Tibial nerve (tissue), 4 donors: ENCODE results near the gene TRAPPC13. TPM values are rescaled to one million over a fixed set of nuclear protein-coding genes. Genes with fewer than 3 reads are reported as not detected.

Source experiments
- DNase-seq, 2 donors: peaks; one replicate each; pipeline ENCODE4 v3.0.0-alpha.2; 2019; ENCODE audit warnings: low spot score in 2 of 2
- H3K27ac ChIP-seq, 4 donors: fragments of 200-600 bp; sonication (generic) in 3 of 4; one replicate each; pipeline ENCODE4 v1.5.1; 2017 to 2019; ENCODE audit warnings: mild to moderate bottlenecking in 1 of 4
- H3K27me3 ChIP-seq, 2 donors: fragments of 200-600 bp; sonication (generic) in 1 of 2; one replicate each; pipeline versions ENCODE4 v1.5.1 to v1.6.0; 2017 to 2019
- H3K36me3 ChIP-seq, 3 donors: fragments of 200-600 bp; sonication (generic); one replicate each; pipeline ENCODE4 v1.5.1; 2018 to 2019
- H3K4me1 ChIP-seq, 4 donors: fragments of 200-600 bp; sonication (generic) in 3 of 4; one replicate each; pipeline ENCODE4 v1.5.1; 2017 to 2019
- H3K4me3 ChIP-seq, 4 donors: fragments of 200-600 bp; sonication (generic) in 3 of 4; one replicate each; pipeline ENCODE4 v1.5.1; 2017 to 2019; ENCODE audit warnings: mild to moderate bottlenecking in 1 of 4, moderate library complexity in 1 of 4
- H3K9me3 ChIP-seq, 4 donors: fragments of 200-600 bp; sonication (generic) in 3 of 4; one replicate each; pipeline ENCODE4 v1.5.1; 2017 to 2019
- CTCF ChIP-seq, 5 experiments: fragments of 200-600 bp in 3 of 5; fragments of 450-650 bp in 2 of 5; sonication (generic) in 3 of 5; IDR thresholded peaks; one replicate each; pipeline ENCODE4 v1.5.1; 2016 to 2019; ENCODE audit warnings: antibody characterized with exemption in 5 of 5, mild to moderate bottlenecking in 3 of 5, moderate library complexity in 2 of 5
- EP300 ChIP-seq, 2 donors: sonication (generic); formaldehyde crosslinking; IDR thresholded peaks; one replicate each; pipeline ENCODE4 v1.6.1; 2017; ENCODE audit warnings: antibody characterized with exemption in 2 of 2, mild to moderate bottlenecking in 1 of 2
- POLR2A ChIP-seq, 2 donors: fragments of 450-650 bp; IDR thresholded peaks; one replicate each; pipeline ENCODE4 v1.6.1; 2017; ENCODE audit warnings: antibody characterized with exemption in 2 of 2, mild to moderate bottlenecking in 2 of 2, moderate library complexity in 2 of 2
- WGBS, 2 donors: methylation state at CpG; one replicate each; pipeline ENCODE4 v1.1.5; 2018; 5-methylcytosine and 5-hydroxymethylcytosine counted together
- total RNA-seq, 4 donors: library from RNA; depleted of rRNA; stranded (reverse); fragments of >200 nt; gene quantifications; one replicate each; pipeline ENCODE4 v1.1.0, GENCODE V29; 2016

TRAPPC13 gene
- total RNA-seq, 4 donors from 2014 or later: 10.8 to 56.4 (median 24.4) TPM

GRCh38 chr5:65630981-65631380, 6.2 kb downstream of the TRAPPC13 start:
- no peak for DNase-seq
- no peak overlapping the region for H3K27ac ChIP-seq
- H3K4me3 ChIP-seq: no peak overlapping the region
- peaks cover 0 to 9% (median 1%) of the 10 kb centered on the region in 4 donors for H3K4me1 ChIP-seq
- TF ChIP-seq EP300 (IDR thresholded peaks at IDR 0.05) (no peak), POLR2A (IDR thresholded peaks at IDR 0.05) (no peak), CTCF (IDR thresholded peaks at IDR 0.05) (no peak)
- H3K36me3 ChIP-seq: peaks cover 0 to 24% (median 0%) of the 10 kb centered on the region in 3 donors
- H3K9me3 ChIP-seq: no peaks in the 10 kb centered on the region
- H3K27me3 ChIP-seq: no peaks in the 10 kb centered on the region

- DNase-seq: no peak
- H3K4me3 ChIP-seq: no peak overlapping the region
- no peak overlapping the region for H3K27ac ChIP-seq
- H3K9me3 ChIP-seq: no peaks in the 10 kb centered on the region
- WGBS, 2 donors: 83 to 96% methylated on average over 4 of the region's 4 CpGs
- peaks cover 0 to 72% (median 7%) of the 10 kb centered on the region in 3 donors for H3K36me3 ChIP-seq
- no peaks in the 10 kb centered on the region for H3K27me3 ChIP-seq
- H3K4me1 ChIP-seq: no peaks in the 10 kb centered on the region
- TF ChIP-seq CTCF (IDR thresholded peaks at IDR 0.05) (no peak), EP300 (IDR thresholded peaks at IDR 0.05) (no peak), POLR2A (IDR thresholded peaks at IDR 0.05) (no peak)
Observed at GRCh38 chr5:65640240-65640639, 15.4 kb downstream of the TRAPPC13 start.

GRCh38 chr5:65646938-65647337, 22.1 kb downstream of the TRAPPC13 start:
- no peak for DNase-seq
- Histone ChIP-seq H3K27ac (no peak overlapping the region), H3K4me3 (no peak overlapping the region), H3K9me3 (no peaks in the 10 kb centered on the region), H3K4me1 (no peaks in the 10 kb centered on the region), H3K36me3 (peaks cover 0 to 60% (median 0%) of the 10 kb centered on the region in 3 donors), H3K27me3 (no peaks in the 10 kb centered on the region)
- WGBS, 2 donors: 79 to 87% methylated on average over 2 of the region's 2 CpGs
- TF ChIP-seq POLR2A (IDR thresholded peaks at IDR 0.05): no peak
- no peak for TF ChIP-seq EP300 (IDR thresholded peaks at IDR 0.05)
- TF ChIP-seq CTCF (IDR thresholded peaks at IDR 0.05): no peak

GRCh38 chr5:65647941-65648340, 23.1 kb downstream of the TRAPPC13 start:
- DNase-seq: no peak
- Histone ChIP-seq H3K9me3 (no peaks in the 10 kb centered on the region), H3K27me3 (no peaks in the 10 kb centered on the region), H3K4me3 (no peak overlapping the region), H3K4me1 (no peaks in the 10 kb centered on the region), H3K27ac (no peak overlapping the region), H3K36me3 (peaks cover 0 to 58% (median 0%) of the 10 kb centered on the region in 3 donors)
- no peak for TF ChIP-seq CTCF (IDR thresholded peaks at IDR 0.05)
- TF ChIP-seq EP300 (IDR thresholded peaks at IDR 0.05): no peak
- TF ChIP-seq POLR2A (IDR thresholded peaks at IDR 0.05): no peak

GRCh38 chr5:65651144-65651543, 26.3 kb downstream of the TRAPPC13 start:
- no peak for TF ChIP-seq CTCF (IDR thresholded peaks at IDR 0.05)
- TF ChIP-seq POLR2A (IDR thresholded peaks at IDR 0.05): no peak
- no peak for TF ChIP-seq EP300 (IDR thresholded peaks at IDR 0.05)
- H3K36me3 ChIP-seq: peaks cover 0 to 39% (median 4%) of the 10 kb centered on the region in 3 donors
- no peaks in the 10 kb centered on the region for H3K9me3 ChIP-seq
- no peak overlapping the region for H3K4me3 ChIP-seq
- DNase-seq: no peak
- no peak overlapping the region for H3K27ac ChIP-seq
- WGBS, 2 donors: 81 to 84% methylated on average over 5 of the region's 5 CpGs
- no peaks in the 10 kb centered on the region for H3K4me1 ChIP-seq
- no peaks in the 10 kb centered on the region for H3K27me3 ChIP-seq
